GM12891 (cell line): ENCODE results near the gene PGAP1.

ENCODE experiments used
- POLR2A ChIP-seq: IDR thresholded peaks from 2 replicates; pipeline ENCODE4 v1.6.1; 2011; ENCODE audit warnings: low read depth, low read length, control low read depth
- SPI1 ChIP-seq: IDR thresholded peaks from 2 replicates; pipeline ENCODE4 v1.6.1; 2011; ENCODE audit warnings: low read depth, low read length, control low read depth

DNA sequence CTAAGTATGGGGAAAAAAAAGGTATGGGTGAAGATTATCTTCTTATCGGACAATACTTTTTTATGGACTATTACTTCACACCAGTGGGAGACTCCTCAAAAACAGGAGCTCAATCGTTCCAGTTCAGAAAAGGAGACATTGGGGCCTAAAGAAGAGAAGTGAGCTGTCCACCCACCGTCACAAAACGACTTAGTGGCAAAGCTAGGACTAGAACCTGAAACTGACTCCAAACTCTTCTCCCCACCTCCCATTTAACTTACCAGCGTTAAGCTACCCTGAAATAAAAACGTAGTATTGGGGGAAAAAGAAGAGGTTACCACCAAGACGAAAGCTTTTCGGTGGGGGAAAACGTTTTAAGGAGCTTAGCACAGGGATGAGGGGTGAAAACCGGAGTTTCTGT, 127.5 kb downstream of the PGAP1 start:
- no peak for TF ChIP-seq SPI1
- TF ChIP-seq POLR2A: no peak
